CD4-positive, alpha-beta T cell treated with Interleukin-1 beta for 1 hour (primary cell): ENCODE measurements around the gene MYO9A.

Experiments used
- DNase-seq, 2 donors: peaks; one replicate each; pipeline ENCODE4 v3.0.0-alpha.2; 2020 to 2022

Gene MYO9A

GRCh38 chr15:72118017-72118978, at the start of gene MYO9A, which contains the start of gene SENP8:
MYO9A (minus strand) TSS chr15:72118150; CDS start chr15:72046563, 71,587 bp downstream.
SENP8 (plus strand) TSS chr15:72118403; CDS start chr15:72139624, 21,221 bp downstream.
- DNase-seq: peak; percentile 97 to 99

GRCh38 chr15:72167445-72167844, 49.5 kb upstream of the MYO9A start:
- DNase-seq: no peak

GRCh38 chr15:72166716-72167417, 48.9 kb upstream of the MYO9A start:
- no peak for DNase-seq

GRCh38 chr15:72163719-72164118, 45.8 kb upstream of the MYO9A start:
- no peak for DNase-seq

- DNase-seq: no peak
Observed at GRCh38 chr15:72162569-72162968, 44.6 kb upstream of the MYO9A start.

GRCh38 chr15:72161361-72162132, 43.6 kb upstream of the MYO9A start:
- no peak for DNase-seq

GRCh38 chr15:72160696-72161245, 42.8 kb upstream of the MYO9A start:
- no peak for DNase-seq

- DNase-seq: no peak
Observed at GRCh38 chr15:72156928-72157327, 39.0 kb upstream of the MYO9A start.

- peak; percentile 74 to 77 for DNase-seq
Observed at GRCh38 chr15:72155635-72156616, 38.0 kb upstream of the MYO9A start.

- DNase-seq: no peak
Observed at GRCh38 chr15:72155003-72155621, 37.2 kb upstream of the MYO9A start.

- no peak for DNase-seq
Observed at GRCh38 chr15:72154316-72154715, 36.4 kb upstream of the MYO9A start.

GRCh38 chr15:72153269-72154000, 35.5 kb upstream of the MYO9A start:
- DNase-seq: no peak

GRCh38 chr15:72147418-72147817, 29.5 kb upstream of the MYO9A start:
- no peak for DNase-seq

GRCh38 chr15:72146934-72147333, 29.0 kb upstream of the MYO9A start:
- no peak for DNase-seq

GRCh38 chr15:72146221-72146620, 28.3 kb upstream of the MYO9A start:
- no peak for DNase-seq

- no peak for DNase-seq
Observed at GRCh38 chr15:72141171-72142084, 23.5 kb upstream of the MYO9A start.

GRCh38 chr15:72140088-72140487, 22.1 kb upstream of the MYO9A start:
- DNase-seq: no peak

- DNase-seq: no peak
Observed at GRCh38 chr15:72139667-72140066, 21.7 kb upstream of the MYO9A start.
